ENCODE results near the gene SPTLC2.

DNA sequence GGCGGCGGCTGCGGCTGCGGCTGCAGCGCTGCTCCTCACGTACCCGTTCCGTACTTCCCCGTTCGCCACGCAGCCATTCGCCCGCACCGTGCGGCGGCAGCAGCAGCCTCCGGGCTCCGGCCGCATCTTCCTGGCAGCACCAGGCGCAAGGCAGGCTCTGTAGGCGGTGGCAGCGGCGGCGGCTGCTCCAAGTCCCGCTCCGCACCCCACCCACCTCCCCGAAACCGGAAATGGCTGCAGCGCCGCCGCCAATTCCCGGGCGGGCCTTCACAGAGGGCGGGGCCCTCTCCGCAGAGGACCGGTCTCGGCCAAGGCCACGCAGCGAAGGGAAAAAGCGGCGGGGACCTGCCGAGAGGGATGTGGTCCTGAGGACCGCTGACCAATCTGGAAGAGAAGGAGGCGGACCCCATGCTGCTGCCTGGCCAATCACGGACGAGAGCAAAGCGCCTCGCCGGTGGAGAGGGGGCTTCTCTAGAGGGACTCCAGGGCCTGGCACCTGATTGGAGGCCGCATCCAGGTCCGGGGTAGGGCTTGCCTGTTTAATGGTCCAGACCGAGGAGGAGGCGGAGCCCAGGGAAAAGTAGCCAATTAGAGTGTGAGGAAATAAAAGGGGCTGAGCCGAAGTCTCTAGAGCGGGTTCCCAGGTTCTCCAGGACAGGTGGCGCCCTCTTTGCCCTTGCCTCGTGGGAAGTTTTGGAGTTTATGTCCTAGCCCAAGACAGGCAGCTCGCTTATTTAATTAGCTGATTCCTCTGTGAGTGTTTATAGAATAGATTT, at the start of gene SPTLC2:
- TF ChIP-seq CTCF (IDR thresholded peaks at IDR 0.05) (no peak), EP300 (IDR thresholded peaks at IDR 0.05) (no peak), POLR2AphosphoS5 (IDR thresholded peaks at IDR 0.05) (peak in 2 of 3 donors; percentile 76 to 82)

Measured in suprapubic skin (tissue), 4 donors.